ENCODE data around the gene WTAP.

Gene WTAP

DNA sequence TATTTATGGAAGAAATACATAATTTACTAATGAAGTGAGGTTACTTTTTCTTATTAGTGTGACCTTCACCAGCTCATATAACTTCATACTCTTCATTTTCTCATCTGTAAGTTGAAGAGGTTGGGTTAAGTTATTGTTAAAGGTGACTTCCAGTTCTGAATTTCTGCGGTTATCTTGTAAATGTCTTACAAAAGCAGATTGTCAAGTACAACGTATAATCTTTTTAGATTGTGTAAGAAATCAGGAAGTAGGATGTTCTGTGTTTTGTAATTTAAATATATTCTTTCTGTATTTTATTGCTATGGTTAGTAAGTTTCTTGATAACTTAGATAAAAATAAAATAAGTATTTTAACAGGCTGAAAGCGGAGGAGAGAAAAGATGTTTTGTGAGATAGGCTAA lies 12.0 kb downstream of the WTAP start:
- DNase-seq: no peak
- Histone ChIP-seq H3K27me3 (replicated peaks; ENCODE audit: insufficient read depth, low read length) (no peaks in the 10 kb centered on the region), H3K27ac (ENCODE audit: low read length) (no peak overlapping the region), H3K4me1 (ENCODE audit: low read length) (no peaks in the 10 kb centered on the region), H3K4me3 (ENCODE audit: low read length) (no peak overlapping the region), H3K79me2 (ENCODE audit: low read length) (peaks cover 73% of the 10 kb centered on the region), H3K9me3 (replicated peaks; ENCODE audit: insufficient read depth, low read length) (no peaks in the 10 kb centered on the region), H3K4me2 (ENCODE audit: low read depth, low read length) (no peak overlapping the region), H3K9ac (ENCODE audit: low read length) (no peak overlapping the region), H3K9me2 (replicated peaks; ENCODE audit: insufficient read depth, low read length) (no peaks in the 10 kb centered on the region), H4K20me1 (ENCODE audit: insufficient read depth, low read length) (no peaks in the 10 kb centered on the region; the same call in 1 of the 2 replicates), H3K36me3 (replicated peaks; ENCODE audit: insufficient read depth, low read length) (no peaks in the 10 kb centered on the region), H3F3A (ENCODE audit: insufficient read depth, low read length) (no peaks in the 10 kb centered on the region), H2AFZ (ENCODE audit: low read length) (no peak overlapping the region)
- TF ChIP-seq CTCF (IDR thresholded peaks at IDR 0.05; ENCODE audit: low read length): no peak
- TF ChIP-seq EZH2phosphoT487 (IDR thresholded peaks at IDR 0.05; ENCODE audit: low read length): no peak
- no peak for TF ChIP-seq EZH2 (optimal IDR thresholded peaks at IDR 0.05; ENCODE audit: low read depth, low read length)

- no peak overlapping the region for H3K9ac ChIP-seq (ENCODE audit: low read length)
- peaks cover 62% of the 10 kb centered on the region for H3K79me2 ChIP-seq (ENCODE audit: low read length)
- no peaks in the 10 kb centered on the region for H3K9me2 ChIP-seq (replicated peaks; ENCODE audit: insufficient read depth, low read length)
Observed at GRCh38 chr6:159742165-159742564, 14.9 kb downstream of the WTAP start.

DNA sequence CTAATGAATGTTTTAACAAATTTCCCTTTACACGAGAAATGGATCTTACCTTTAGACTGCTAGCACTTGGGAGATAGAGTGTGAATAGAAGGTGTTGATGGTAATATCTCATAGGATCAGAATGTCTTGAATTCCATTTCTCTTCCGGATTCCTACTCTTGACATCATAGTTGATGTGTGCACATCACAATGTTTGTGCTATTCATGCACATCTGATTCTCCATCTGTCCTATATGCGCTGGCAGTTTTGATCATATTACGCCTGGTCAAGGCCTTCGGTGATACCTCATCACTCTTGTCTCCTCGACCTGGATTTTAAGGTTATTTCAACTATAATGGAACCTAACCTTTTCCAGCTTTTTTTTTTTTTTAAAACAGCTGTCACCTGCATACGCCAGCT lies 17.8 kb downstream of the WTAP start:
- Histone ChIP-seq H3K27me3 (replicated peaks; ENCODE audit: insufficient read depth, low read length) (no peaks in the 10 kb centered on the region), H3K27ac (ENCODE audit: low read length) (no peak overlapping the region), H3K36me3 (replicated peaks; ENCODE audit: insufficient read depth, low read length) (no peaks in the 10 kb centered on the region), H2AFZ (ENCODE audit: low read length) (no peak overlapping the region), H4K20me1 (ENCODE audit: insufficient read depth, low read length) (no peaks in the 10 kb centered on the region), H3K9me3 (replicated peaks; ENCODE audit: insufficient read depth, low read length) (no peaks in the 10 kb centered on the region), H3K4me3 (ENCODE audit: low read length) (no peak overlapping the region), H3K4me1 (ENCODE audit: low read length) (no peaks in the 10 kb centered on the region), H3K9me2 (replicated peaks; ENCODE audit: insufficient read depth, low read length) (no peaks in the 10 kb centered on the region), H3K4me2 (ENCODE audit: low read depth, low read length) (no peak overlapping the region), H3K9ac (ENCODE audit: low read length) (no peak overlapping the region), H3K79me2 (ENCODE audit: low read length) (peaks cover 36% of the 10 kb centered on the region), H3F3A (ENCODE audit: insufficient read depth, low read length) (no peaks in the 10 kb centered on the region)
- TF ChIP-seq EZH2 (optimal IDR thresholded peaks at IDR 0.05; ENCODE audit: low read depth, low read length) (no peak), EZH2phosphoT487 (IDR thresholded peaks at IDR 0.05; ENCODE audit: low read length) (no peak), CTCF (IDR thresholded peaks at IDR 0.05; ENCODE audit: low read length) (no peak)
- no peak for DNase-seq

More at GRCh38 chr6:159742165-159742564, 14.9 kb downstream of the WTAP start:
- DNase-seq: no peak
- Histone ChIP-seq H3K27ac (ENCODE audit: low read length) (no peak overlapping the region), H3K27me3 (replicated peaks; ENCODE audit: insufficient read depth, low read length) (no peaks in the 10 kb centered on the region), H3K4me1 (ENCODE audit: low read length) (no peaks in the 10 kb centered on the region), H3K9me3 (replicated peaks; ENCODE audit: insufficient read depth, low read length) (no peaks in the 10 kb centered on the region), H3K4me2 (ENCODE audit: low read depth, low read length) (no peak overlapping the region), H2AFZ (ENCODE audit: low read length) (no peak overlapping the region), H3F3A (ENCODE audit: insufficient read depth, low read length) (no peaks in the 10 kb centered on the region), H3K4me3 (ENCODE audit: low read length) (no peak overlapping the region), H4K20me1 (ENCODE audit: insufficient read depth, low read length) (no peaks in the 10 kb centered on the region), H3K36me3 (replicated peaks; ENCODE audit: insufficient read depth, low read length) (no peaks in the 10 kb centered on the region)
- no peak for TF ChIP-seq CTCF (IDR thresholded peaks at IDR 0.05; ENCODE audit: low read length)
- no peak for TF ChIP-seq EZH2 (optimal IDR thresholded peaks at IDR 0.05; ENCODE audit: low read depth, low read length)
- TF ChIP-seq EZH2phosphoT487 (IDR thresholded peaks at IDR 0.05; ENCODE audit: low read length): no peak
